GM21390 (cell line): ENCODE results near the gene FARSB.

Source experiments
- ATAC-seq: cut with Tn5 transposase; IDR thresholded peaks from one replicate; pipeline ENCODE4 v1.9.1; 2021; ENCODE audit not compliant: unreplicated experiment

Gene FARSB

DNA sequence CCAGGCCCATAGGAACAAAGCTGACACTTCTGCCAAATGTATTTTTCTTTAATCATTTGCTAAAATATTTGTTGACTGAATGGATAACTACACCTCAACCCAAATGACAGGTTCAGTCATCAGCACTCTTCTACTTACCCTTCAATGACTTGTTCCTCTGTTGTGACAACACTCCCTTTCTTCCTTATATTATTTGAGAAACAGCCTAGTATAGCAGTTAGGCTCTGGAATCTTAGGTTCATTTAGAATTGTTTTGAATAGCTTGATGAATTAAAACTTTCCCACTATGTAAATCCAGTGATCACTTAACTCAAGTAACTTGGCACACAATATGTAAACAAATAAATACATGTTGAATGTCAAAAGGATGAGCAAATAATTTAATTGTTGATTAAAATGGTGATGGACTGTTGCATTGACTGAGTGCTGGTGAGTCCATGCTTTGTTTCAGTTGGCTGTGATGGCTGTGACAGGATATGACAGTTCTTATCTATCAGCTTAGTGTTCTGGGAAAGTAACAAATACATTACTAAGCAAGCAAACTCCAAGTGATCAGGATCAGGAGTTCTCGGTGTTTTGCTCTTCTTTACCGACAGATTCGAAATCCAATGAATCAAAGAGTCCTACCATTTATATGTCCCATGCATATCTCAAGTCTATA, 12.7 kb upstream of the FARSB start:
- no peak for ATAC-seq

DNA sequence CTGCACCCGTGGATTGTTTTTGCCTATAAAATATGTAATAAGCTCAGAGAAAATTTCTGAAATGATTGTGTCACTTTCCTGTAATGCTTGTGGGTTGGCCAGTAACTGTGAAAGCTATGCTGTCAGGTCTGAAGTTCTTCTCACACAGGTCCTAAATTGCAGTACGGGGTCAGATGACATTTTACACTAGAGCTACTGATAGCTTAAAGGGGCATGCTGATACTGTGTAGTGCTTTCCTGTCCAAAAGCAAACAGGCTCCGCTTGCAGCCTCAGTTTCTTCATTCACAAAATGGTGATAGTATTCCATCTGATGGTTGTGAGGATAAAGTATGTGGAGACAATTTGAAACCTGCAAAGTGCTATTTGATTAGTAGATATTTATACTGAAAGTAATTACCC, 7.6 kb upstream of the FARSB start:
- ATAC-seq = no peak

DNA sequence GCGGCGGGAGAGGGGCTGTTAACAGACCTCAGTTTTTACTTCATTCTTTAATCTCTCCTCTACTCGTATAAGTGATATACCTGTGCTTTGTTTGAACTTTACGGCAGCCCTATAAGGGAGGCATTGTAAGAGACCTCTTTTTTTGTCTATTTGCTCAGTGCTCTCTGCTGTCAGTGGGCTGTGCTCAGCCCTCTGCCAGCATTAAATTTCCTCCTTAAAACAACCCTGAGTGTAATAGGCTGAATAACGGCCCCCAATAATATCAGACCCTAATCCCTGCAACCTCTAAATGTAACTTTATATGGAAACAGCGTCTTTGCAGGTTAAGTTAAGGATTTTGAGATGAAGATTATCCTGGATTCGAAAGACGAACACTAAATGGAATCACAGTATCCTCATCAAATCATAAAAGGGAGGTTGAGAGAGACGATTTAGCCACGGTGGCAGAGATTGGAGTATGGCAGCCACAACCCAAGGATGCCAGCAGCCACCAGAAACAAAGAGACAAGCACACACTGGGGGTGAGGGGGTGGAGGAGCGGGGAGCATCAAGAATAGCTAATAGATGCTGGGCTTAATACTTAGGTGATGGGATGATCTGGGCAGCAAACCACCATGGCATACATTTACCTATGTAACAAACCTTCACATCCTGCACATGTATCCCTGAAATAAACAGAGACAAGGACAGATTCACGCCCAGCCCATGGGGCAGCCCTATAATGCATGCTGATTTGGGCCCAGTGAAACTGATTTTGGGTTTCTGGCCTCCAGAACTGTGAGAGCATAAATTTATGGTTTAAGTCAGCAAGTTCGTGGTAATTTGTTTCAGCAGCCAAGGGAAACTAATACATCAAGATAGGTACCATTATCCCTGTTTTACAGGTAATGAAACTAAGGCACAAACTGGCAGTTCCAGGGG, 894 bp upstream of the FARSB start:
- peak; percentile 17 for ATAC-seq

DNA sequence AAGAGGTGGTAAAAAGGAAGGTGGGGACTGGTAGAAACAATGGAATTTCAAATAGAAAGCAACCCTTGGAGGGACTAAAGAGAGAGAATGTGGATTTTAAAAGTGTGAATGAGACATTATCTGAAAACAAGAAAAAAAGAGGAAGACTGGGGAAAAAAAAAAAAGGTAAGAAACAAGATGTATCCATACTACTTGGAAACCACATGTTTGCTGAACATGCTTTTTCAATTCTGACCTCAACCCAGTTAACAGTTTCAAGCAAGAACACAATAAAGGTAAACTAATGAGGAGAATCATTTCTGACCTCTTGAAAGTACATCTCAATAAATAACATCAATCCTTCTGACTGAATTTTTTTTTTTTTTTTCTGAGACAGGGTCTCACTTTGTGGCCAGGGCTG, 2.6 kb downstream of the FARSB start:
- ATAC-seq = no peak

DNA sequence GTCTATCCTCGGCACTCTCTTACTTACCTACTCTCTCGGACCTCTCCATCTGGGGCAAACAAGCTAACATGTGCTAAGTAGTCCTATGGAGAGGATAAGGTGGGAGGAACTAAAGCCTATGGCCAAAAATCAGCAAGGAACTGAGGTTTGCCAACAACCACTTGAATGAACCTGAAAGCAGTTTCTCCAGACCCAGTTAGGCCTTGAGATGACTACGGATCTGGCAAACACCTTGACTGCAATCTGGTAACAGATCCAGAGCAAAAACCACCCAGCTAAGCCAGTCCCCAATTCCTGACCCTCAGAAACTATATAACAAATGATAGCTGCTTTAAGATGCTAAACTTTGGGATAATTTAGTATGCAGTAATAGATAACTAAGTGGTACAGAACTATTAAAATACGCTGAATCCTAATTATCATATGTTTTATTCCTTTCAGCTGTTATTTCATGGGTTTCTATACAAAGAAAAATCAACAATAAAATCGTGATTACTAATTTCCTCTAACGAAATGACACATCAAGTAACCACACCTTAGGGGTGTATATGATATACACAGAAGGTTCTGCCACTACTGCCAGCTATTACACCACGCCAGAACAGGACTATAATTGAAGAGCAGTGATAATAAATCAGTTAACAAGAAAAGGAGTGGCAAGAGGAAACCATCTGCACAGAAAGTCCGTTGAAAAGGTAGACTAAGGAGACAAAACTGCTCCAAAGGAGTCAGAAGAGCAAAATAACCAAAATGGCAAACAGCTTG, 3.2 kb downstream of the FARSB start:
- ATAC-seq = no peak

DNA sequence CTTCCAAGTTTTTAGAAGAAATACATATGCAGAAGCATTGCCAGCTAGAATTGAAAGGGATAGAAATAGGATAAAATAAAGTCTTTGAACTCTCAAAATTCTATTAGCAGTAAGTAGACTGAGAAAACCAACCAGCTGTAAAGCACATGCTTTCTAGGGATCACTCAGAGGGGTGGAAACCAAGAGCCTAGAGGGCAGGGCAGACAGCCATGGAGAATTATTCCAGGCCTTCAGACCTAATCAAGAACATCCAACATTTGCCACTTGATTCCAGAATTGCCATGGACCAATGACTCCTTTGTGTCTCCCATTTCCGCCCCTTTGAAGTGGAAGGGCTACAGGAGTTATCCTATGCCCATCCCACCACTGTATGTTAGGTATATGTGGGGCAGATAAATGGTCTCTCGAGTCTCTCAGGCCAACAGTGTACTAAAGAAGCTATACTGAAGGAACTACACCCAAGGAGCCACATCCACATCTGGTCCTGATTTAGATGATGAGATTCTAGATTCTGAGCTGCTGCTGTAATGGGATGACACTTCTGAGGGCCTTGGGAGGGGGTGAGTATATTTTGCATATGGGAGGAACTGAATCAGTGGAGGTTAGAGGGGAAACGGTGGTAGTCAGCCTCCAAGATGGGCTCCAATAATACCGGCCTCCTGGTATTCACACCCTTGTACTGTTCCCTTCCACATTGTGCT, 4.0 kb downstream of the FARSB start:
- ATAC-seq = no peak

DNA sequence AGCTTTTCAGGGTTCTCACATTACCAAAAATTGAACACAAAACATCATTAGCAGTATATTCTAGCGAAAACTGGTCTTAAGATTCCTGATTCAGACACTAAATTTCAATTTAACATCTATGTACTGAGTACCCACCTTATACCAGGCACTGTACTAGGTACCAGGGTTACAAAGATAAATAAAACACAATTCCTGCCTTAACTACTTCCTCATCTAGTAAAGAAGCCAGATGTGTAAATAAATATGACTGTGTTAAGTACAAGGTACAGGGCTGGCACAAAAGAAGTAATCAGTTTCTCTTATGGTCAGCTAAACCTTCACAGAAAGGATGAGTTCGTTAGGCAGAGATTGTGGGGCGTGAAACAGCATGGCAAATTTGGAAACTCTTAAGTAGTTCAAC, 6.1 kb downstream of the FARSB start:
- no peak for ATAC-seq

DNA sequence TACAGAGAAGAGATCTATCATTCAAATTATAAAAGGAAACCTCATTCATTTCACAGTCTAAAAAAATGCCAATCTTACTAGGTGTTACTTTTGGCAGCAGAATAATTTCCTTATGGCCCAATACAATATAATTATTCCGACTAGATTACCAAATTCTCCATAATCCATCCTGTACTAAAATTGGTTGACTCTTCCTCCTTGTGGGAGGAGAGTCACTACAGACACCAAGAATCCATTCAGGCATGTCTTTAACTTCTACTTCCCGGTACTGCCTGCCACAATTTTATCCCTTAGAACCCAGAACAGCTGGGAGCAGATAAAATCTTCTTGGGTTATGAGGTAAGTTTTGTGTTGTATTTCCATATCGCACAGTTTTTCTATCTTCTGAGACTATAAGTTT, 9.9 kb downstream of the FARSB start:
- ATAC-seq = no peak

DNA sequence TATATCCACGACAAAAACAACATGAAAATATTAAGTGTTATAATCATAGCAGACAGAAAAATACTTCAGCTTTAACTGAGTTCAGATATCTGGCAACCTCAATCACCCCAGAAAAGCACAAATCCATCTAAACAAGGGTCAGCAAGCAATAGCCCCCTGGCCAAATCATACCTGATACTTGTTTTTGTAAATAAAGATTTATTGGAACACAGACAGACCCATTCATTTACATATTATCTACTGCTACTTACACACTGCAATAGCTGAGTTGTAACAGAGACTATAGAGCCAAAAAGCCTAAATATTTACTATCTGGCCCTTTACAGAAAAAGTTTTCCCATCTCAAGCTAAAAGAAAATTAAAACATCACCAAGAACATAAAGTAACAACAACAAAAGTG, 12.8 kb downstream of the FARSB start:
- ATAC-seq = no peak

DNA sequence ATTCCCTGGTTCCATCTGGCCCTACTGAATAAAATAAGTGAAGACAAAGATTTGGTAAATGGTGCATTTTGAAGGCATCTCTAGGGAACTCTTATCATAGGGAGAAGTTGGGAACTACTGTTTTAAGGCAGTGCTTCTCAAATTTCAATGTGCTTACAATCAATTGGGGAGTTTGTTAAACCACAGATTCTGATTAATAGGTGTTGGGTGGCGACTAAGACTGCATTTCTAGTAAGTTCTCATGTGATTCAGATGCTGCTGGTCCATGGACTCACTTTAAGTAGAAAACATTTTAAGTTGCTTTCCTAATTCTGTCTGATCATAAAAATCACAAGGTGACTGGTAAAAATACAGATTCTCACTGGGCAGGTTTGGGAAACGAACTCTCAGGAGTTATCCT, 14.6 kb downstream of the FARSB start:
- no peak for ATAC-seq

DNA sequence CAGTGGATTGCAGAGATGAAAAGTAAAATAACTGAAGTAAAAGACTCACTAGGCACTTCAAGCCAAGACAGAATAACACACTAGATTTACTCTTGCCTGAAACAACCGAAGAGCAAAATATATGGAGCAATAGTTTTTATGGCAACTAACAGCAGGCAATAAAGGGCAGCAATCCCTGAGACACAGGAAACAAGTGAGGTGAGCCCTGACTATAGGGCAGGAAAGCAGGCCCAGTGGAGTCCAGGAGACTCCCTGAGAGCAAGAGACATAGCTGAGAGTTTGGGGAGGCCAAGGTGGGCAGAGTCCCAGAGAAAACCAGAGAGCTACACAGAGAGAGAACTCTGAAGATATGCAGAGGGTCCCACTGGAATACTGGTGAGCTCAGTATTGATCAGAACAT, 18.8 kb downstream of the FARSB start:
- ATAC-seq = no peak

DNA sequence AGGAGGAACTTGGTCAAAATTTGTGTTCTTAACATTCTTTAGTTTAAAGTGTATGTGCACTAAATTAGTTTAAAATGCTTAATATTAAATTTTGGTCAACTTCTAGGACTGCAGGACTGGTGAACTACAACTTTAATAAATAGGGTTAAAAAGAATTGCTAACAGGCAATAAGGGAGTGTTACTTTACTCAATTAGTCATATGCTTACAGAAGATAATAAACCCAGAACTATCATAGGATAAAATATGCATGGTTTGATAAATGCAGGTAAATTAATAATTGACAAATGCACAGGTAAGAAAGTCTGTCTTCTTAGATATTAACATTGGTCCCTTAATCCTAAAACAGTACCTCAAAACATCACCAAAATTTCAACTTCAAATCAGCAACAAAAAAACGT, 20.6 kb downstream of the FARSB start:
- ATAC-seq = no peak

DNA sequence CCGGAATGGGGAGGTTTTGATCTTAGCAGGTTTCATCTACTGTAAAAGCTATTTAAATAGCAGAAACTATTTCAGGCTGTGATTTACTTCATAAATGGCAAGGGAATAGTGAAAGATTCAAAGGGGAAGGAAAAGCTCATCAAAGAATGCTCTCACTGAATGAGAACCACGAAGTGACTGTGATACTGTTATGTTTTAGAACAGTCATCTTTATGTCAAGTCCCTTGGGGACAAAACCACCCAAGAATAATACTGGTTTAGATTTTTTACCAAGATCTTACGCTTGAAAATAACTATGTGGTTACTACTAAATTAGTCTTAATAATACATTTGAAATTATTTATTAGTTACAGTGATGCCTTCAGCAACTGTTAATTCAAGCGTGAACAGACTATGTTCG, 28.1 kb downstream of the FARSB start:
- no peak for ATAC-seq

DNA sequence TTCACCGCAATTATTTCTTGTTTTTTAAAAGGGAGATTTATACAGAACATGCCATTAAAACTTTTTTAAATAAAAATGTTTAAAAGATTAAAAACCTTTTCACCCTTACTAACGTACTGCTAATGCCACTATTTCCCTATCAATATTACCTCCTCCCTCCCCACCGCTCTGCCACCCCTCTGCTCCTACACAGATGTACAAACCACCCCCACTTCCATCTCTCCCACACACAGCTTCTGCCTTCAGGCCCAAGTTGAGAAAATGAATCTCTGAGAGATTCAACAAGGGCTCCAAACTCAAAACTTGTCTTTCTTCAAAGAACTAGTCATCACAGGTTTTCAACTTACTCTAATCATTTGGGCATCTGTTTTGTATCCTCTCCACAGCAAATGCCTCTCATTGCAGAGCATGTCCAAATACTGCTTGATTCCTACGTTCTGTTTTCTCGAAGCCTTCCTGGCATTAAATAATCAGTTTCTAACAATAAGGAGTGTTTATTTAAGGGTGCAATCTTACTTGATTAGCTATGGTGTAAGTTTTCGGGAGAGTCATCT, 32.1 kb downstream of the FARSB start:
- ATAC-seq = no peak

DNA sequence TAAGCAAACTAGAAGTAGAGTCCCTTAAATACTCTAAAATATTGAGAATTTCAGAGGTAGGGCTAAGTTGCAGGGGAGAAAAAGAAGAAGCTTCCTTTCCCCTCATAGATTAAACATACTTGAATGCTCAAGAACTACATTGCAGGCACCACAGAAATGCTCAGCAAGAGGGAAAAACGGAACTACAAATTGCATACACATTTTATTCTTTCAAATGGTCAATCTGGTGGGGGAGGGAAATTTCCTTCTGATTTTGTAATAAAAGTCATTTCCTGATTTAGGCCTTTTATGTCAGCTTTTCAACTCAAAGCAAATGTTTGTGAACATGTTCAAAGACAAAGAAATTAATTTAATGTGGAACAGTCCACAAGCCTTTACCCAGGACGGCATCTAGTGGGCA, 33.0 kb downstream of the FARSB start:
- ATAC-seq = no peak

DNA sequence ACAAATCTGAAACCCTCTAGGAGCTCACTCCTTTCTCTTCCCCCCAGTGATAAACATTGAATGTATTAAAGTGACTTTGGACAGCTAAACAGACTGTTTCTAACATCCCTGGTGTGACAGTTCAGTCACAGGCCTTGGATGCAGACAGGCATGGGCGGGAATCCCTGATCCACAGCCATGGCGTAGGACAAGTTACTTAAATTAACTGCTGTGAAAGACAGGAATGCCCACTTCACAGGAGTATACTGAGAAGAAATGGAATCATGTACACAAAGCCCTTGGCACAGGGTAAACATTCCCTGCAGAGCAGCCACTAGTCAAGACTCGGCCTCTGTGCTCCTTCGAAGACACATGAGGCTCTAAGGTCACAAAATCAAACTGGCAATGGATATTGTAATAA, 34.0 kb downstream of the FARSB start:
- ATAC-seq = no peak

DNA sequence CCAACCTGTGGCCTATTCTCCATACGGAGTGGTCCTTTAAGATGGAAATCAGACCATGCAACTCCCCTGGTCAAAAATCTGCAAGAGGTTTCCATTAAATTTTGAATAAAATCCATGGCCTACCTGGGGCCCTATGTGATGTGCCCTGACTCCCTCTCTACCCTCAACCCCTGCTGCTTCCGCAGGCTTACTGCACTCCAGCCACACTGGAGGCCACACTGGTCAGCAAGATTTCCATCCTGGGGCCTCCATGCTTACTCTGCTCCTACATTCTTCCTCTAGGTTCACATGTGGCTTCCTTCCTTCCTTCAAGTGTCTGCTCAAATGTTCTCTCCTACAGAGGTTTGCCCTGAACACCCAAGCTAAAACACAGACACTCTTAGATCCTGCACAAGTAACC, 40.6 kb downstream of the FARSB start:
- no peak for ATAC-seq

DNA sequence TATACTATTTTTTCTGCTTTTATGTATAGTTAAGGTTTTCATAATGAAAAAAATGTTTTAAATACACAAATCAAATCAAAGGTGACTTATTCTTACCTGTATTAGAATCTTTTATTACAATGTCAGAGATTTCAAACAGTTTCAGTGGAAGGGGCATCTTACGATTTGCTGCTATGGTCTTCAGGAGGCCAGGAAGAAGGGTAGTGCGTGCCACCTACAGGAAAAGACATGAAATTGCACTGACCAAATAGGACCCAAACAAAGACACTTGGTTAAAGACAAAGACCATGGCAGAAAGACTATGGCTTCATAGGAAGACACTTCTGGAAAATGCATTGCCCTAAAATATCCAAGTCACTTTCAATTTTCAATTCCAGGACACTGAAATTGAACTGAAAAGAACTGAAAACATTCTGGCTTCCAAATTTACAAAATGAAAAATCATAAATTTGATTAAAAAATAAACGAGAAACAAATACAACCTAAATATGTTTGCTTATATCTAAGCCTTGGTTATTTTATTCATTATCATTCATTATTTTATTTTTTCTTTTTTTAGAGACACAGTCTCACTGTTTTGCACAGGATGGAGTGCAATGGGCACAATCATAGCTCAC, 42.1 kb downstream of the FARSB start:
- ATAC-seq = peak; percentile 94

DNA sequence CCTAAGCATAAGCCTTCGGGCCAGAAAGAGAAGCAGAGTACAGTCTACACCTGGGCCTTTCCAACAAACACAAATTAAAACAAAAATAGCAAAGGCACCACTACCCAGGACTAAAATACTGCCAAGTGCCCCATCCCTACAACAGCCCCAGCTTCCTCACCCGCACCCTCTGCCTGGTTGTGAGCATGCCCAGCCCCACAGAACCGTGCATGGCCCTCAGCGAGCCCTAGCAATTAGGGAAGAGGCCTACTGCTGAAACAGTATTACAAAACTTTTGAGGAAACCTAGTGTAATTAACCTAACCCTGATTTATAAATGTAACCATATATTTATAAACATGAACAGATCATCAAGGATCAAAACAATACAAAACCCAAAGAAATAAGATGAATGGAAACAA, 44.2 kb downstream of the FARSB start:
- no peak for ATAC-seq

DNA sequence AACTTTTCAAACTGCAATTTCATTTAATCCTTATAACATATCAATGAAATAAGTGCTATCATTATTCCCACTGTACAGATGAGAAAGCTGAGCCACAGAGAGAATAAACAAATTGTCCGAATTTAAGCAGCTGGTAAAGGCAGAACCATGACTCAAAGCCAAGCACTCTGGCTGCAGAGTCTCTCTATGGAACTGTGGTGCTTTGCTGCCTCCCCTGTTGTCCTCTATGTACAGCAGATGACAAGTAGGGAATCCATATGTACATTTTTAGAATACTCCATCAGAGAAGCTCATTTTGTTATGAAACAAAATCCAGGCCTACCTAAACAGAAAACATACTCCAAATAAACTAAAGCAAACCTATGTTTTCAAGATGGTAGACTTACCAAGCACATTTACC, 45.1 kb downstream of the FARSB start:
- no peak for ATAC-seq

DNA sequence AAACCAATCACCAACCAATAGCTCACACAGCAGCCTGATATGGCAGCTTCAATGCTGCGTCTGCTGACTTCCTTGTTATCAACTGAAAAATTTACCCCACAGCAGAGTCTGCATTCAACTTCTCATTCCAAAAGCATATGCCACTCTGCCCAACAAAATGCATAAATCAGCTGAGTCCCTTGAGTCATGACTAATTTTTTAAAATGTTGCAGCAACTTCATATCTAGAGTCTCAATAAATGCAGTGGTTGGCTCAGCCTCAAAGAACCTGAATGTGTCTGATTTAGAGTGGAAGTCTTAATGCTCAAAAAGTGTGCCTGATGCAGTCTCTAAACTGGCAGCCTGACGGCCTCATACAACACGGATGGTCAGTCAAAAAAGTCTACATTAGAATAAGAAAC, 46.5 kb downstream of the FARSB start:
- no peak for ATAC-seq
